HG03095 (cell line): ENCODE results near the gene EPHB2.

Experiments used
- ATAC-seq: cut with Tn5 transposase; IDR thresholded peaks from one replicate; pipeline ENCODE4 v1.9.1; 2021; ENCODE audit warnings: moderate library complexity; ENCODE audit not compliant: unreplicated experiment

Gene EPHB2

DNA sequence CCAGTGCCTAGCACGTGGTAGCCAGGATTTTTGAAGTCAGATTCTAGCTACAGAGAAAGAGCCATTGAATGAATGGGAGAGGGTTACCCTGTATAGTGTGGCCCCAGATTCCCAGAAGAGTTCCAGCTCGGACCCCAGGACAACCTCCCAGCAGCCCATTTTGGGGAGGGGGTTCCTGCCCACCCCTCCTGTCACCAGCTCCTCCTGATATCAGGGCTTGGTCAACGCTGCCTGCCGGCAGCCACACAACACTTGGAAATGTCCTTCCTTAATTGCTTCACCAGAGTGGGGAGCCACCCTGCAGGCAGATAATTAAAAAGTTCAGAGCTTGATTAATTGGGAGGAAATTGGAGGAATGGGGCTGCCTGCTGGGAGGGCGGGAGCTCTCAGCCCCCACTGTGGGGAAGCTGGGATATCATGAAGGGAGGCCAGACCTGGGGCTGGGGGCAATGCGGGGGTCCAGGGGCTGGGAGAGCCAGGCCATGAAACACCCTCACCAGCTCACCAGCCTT is 141.6 kb downstream of the EPHB2 start:
- ATAC-seq, result no peak

GRCh38 chr1:22853651-22854185 is 143.1 kb downstream of the EPHB2 start:
- no peak for ATAC-seq

DNA sequence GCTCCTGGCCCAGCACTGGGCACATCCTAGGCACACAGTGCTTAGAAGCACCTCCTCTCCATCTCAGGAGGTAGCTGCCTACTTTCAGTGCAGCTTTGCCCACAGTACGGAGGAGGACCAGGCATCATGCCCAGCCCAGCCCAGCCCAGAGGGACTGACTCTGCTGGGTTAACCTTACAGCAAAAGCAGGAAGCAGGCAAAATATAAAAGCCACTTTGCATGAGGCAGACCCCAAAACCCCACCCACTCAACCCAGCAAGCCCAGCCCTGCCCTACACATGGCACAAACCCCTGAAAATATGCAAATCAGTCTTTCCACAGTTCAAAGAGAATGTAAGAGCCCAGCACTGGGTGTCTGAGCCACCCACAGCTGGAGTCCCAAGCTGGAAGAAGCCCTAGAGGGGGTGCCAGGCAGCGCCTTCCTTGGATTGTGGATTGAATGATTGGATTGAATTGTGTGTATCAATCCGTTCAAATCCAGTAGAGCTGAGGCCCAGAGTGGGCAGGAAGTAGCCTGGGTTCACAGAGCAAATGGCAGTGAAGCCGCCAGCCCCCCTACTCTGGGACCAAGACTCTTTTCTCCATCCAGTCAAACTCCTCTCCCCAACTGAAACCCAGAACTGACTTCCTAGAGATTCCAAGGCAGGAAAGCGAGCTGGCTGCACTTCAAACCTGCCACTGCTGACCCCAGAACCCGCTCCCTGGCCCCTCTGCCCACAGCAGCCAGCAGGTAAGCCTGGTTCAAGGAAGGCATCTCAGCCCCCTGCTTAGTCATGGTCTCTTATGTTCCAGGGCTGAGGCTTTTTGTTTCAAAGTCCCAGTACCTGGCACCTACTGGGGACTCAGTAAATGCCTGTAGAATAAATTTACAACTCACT is 144.3 kb downstream of the EPHB2 start:
- no peak for ATAC-seq

GRCh38 chr1:22855668-22856606 is 145.3 kb downstream of the EPHB2 start:
- ATAC-seq, result no peak

DNA sequence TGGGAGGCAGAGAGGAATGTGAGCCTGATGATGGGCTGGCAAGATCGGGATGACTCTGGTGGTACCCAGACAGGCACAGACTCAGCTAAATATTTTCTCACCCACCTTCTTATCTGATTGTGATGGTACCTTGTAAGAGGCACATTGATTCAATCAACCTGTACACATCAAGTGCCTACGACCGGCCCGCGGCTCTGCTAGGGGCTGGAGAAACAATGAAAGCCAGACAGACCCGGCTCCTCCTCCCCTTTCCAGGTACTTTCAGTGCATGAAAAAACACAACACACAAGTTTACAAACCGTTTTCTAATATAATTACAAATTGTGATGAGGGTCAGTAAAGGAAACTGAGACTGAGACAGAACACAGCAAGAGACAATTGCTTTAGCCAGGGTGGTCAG is 147.0 kb downstream of the EPHB2 start:
- ATAC-seq, result no peak

DNA sequence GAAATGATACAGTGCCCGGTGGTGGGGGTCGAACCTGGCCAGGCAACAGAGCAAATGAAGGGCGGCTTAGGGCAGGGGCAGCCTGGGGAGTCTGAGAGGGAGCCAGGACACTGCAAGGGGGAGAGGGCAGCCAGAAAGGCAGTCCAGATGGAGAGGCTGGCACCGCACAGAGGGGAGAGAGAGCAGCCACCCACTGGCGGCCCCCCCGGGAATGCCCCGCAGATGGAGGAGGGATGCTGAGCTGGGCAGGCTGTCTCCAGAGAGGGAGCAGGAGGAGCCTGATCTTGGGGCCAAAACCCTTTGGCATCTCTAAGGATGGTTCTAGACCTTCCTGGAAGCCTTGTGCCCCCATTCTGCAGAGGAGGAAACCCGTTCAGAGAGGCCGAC is 149.8 kb downstream of the EPHB2 start:
- no peak for ATAC-seq

- ATAC-seq, result no peak
These were observed 150.3 kb downstream of the EPHB2 start for GRCh38 chr1:22860883-22861385.

DNA sequence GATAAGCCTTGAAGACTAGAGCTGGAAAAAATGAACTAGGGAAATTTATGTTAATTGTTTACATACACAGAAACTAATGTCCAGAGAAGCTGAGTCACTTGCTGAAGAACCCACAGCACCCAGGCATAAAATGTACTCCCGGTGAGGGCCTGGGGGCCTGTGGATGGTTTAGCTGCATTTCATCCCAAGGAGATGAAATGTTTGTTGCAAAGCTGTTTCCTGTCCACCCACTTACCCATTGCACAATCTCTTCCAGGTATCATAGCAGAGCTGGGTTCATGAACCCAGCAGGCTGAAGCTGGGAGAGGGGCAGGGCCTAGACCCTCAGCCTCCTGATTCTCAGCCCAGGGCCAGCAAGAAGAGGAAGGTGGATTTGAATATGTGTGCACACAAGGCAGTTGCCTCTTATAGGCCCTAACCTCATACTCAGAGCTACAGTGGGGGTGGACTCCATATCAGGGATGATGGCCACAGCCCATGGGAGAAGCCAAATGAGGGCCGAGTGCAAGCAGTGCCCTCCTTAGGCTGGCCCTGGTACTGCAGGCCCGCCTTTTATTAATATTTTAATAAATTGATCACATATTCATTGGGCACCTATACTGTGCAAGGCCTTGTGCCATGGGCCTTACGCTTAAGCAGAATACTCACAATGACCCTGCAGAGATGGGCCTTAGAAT is 151.3 kb downstream of the EPHB2 start:
- ATAC-seq, result no peak

DNA sequence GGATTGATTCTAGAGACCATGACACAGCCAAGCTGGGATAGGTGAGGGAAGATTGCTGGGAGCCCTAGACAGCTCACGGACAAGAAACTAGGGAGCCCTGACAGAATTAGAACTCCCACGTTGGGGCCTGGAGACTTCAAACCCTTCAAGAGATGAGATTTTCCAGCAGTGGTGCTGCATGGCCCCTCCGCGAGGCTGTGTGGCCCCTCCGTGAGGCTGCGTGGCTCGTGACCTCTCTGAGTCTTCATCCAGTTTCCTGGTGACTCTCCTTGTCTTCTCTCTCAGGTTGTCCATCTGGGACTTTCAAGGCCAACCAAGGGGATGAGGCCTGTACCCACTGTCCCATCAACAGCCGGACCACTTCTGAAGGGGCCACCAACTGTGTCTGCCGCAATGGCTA is 152.1 kb downstream of the EPHB2 start:
- ATAC-seq, result no peak

- ATAC-seq, result no peak
These were observed 153.1 kb downstream of the EPHB2 start for GRCh38 chr1:22863766-22864165.

DNA sequence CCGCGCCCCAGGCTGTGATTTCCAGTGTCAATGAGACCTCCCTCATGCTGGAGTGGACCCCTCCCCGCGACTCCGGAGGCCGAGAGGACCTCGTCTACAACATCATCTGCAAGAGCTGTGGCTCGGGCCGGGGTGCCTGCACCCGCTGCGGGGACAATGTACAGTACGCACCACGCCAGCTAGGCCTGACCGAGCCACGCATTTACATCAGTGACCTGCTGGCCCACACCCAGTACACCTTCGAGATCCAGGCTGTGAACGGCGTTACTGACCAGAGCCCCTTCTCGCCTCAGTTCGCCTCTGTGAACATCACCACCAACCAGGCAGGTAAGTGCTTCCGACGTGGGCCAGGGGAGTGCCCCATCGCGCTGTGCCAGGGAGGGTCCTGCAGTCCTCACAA is 154.2 kb downstream of the EPHB2 start:
- ATAC-seq, result no peak

DNA sequence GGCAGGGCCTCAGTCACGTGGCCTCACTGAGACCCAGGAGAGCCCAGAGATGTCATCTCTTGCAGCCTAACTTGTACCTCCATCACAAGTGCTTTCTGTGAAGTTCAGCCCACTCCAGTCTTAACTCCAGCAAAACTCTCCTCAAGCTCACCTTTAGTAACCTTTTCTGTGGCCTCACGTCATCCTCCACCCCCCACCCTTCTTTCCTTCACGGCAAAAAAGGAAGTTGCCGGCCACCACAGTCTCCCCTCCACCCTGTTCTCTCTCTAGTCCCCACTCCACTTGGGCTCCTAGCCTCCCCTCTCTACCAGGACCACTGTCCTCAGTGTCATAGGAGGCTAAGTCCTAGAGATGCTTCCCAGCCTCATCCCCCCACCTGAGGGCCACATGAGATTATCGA is 155.1 kb downstream of the EPHB2 start:
- no peak for ATAC-seq

DNA sequence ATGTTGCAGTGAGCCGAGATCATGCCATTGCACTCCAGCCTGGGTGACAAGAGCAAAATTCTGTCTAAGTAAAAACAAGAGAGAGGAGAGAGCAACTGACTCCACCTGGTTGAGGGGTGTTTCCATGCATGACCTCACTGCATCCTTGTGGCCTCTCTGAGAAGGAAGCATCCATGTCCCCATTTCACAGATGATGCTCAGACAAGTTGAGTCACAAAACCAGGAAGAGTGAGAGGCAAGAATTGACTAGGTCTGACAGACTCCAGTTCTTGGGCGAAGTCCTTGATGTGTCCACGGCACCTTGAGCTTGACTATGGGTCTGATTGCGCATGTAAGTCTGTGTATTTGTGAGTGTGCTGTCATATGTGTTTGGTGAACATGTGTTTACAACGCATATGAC is 156.2 kb downstream of the EPHB2 start:
- no peak for ATAC-seq

- no peak for ATAC-seq
These were observed 157.7 kb downstream of the EPHB2 start for GRCh38 chr1:22868331-22868730.

GRCh38 chr1:22869325-22869724 is 158.7 kb downstream of the EPHB2 start:
- no peak for ATAC-seq

DNA sequence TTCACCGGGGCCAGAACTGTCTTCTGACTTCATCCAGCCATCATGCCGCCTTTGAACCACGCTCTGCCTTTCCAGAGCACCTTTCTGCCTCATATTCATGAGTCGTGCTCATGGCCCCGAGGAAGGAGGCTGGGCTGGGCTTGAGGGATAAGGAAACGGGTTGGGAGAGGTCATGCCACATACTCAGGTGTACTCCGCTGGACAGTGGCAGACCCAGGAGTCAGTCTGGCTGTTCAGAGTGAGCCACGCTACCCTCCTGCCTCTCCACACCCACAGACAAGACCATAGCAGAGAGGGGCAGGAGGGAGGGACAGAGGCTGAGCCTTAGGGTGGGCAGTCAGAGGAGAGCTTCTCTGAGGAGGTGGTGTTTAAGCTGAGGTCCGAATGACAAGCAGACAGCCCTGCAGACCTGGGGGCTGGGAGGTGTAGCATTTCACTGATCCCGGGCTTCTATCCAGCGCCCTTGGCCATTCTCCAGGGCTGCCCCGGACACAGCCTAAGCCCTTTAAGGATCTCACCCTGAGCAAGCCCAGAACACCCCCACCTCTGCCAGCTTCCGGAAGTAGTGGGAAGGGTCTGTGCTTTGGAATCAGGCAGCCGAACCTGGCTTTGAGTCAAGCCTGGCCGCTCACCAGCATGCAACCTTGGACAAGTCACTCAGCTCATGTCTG is 159.7 kb downstream of the EPHB2 start:
- ATAC-seq, result no peak

DNA sequence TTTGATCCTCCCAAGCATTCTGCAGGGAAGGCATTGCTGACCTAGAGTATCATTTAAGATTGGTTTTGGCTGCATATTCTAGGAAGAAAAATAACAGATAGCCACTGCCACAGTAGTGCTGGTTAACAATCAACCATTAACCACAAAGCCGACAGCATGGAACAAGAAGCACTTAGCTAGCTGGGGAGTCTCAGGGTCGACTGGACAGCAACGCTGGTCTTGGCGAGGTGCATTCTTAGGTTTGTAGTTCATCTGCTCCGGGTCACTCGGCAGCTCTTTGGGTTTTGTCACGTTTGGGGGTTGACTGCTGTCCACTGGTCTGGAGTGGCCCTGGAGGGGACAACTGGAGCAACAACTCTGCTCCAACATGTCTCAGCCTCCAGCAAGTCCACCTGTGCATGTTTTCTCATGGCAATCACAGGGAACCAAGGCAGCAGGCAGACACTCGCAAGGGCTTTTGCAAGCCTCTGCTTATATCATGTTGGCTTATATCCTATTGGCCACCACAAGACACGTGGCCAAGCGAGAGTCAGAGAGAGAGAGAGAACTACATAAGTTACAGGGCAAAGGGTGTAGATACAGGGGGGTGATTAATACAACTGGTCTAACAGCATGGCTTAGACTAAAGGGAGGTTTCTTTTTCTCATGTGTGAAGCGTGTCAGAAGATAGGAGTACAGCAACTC is 162.5 kb downstream of the EPHB2 start:
- ATAC-seq, result no peak

DNA sequence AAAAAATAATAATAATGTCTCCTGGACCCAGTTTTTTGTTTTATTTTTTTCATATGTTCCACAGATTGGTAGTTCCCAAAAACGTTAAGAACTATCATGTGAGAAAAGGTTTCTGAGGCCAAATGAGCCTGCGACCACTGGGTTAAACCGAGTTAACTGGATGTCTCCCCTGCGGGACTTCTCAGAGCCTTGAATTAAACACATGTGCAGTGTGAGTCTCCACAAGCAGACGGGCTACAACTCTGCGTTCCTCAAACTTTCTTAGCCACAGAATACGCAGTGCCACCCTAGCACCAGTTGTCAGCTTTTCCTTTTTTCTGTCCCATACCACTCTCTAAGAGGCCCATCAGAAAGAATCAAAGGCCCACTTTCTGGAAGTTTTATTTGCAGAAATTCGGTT is 164.1 kb downstream of the EPHB2 start:
- ATAC-seq, result no peak

DNA sequence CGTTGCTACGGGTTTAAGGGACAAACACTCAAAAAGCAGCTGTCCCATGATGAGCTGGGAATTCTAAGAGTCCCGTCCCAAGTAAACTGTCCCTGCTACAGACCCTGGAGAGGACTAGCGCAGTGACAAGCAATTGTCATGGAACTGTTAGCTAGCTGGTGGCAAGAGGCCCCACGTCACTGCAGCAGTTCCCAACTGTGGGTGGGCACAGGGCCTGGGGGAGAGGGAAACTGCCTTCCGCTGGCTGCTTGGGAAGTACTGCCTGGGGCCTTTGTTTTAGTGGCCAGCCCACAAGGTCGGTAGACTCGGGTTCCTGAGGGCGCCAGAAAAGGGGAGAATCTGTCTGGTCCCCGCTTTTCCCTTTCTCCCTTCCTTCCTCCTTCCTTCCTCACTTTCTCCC is 164.6 kb downstream of the EPHB2 start:
- ATAC-seq, result no peak

DNA sequence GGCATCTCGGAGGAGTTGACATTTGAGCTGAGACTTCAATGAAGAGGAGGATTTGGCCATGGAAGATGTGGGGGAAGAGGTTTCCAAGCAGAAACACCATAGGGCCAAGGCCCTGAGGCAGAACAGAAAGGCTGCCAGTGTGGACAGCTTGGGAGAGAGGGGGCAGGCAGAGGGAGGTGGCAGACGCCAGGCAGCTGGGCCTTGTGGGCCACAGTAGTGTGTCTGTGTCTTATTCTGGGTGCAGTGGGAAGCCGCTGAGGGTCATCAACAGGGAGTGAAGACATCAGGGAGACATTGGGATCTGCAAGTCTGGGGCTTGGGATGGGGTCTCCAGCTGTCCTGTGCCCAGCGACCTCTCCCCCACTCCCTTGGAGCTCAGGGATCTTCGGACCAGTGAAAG is 165.2 kb downstream of the EPHB2 start:
- ATAC-seq, result no peak
